Esophagus muscularis mucosa (tissue), 4 donors: ENCODE data around the gene ACTR8. TPM values are rescaled to one million over a fixed set of nuclear protein-coding genes. Genes with fewer than 3 reads are reported as not detected.

Experiments used
- DNase-seq: peaks from one replicate; pipeline ENCODE4 v3.0.0-alpha.2; 2017; ENCODE audit errors: extremely low spot score
- H3K27ac ChIP-seq, 4 donors: fragments of 200-600 bp; sonication (generic); replicated peaks in 1 of 4; 1 replicate in 3 of 4; 2 replicates in 1 of 4; pipeline ENCODE4 v1.5.1; 2016 to 2019; ENCODE audit warnings: mild to moderate bottlenecking in 1 of 4
- H3K27me3 ChIP-seq, 4 donors: fragments of 200-600 bp; sonication (generic); one replicate each; pipeline versions ENCODE4 v1.5.1 to v1.6.0; 2016 to 2019
- H3K36me3 ChIP-seq, 4 donors: fragments of 200-600 bp; sonication (generic); one replicate each; pipeline ENCODE4 v1.5.1; 2016 to 2019
- H3K4me1 ChIP-seq, 4 donors: fragments of 200-600 bp; sonication (generic); one replicate each; pipeline ENCODE4 v1.5.1; 2016 to 2019
- H3K4me3 ChIP-seq, 4 donors: fragments of 200-600 bp; sonication (generic); 1 replicate in 2 of 4; 2 replicates in 2 of 4; pipeline ENCODE4 v1.5.1; 2016 to 2019; ENCODE audit warnings: mild to moderate bottlenecking in 4 of 4, moderate library complexity in 1 of 4
- H3K9me3 ChIP-seq, 4 donors: fragments of 200-600 bp; sonication (generic); 1 replicate in 3 of 4; 2 replicates in 1 of 4; pipeline ENCODE4 v1.5.1; 2016 to 2019
- EP300 ChIP-seq: sonication (generic); formaldehyde crosslinking; IDR thresholded peaks from one replicate; pipeline ENCODE4 v1.6.1; 2017; ENCODE audit warnings: antibody characterized with exemption
- POLR2A ChIP-seq: fragments of 450-650 bp; IDR thresholded peaks from one replicate; pipeline ENCODE4 v1.6.1; 2017; ENCODE audit warnings: antibody characterized with exemption, moderate library complexity, mild to moderate bottlenecking, low read depth
- POLR2AphosphoS5 ChIP-seq, 2 donors: sonication (generic); formaldehyde crosslinking; IDR thresholded peaks; one replicate each; pipeline ENCODE4 v1.6.1; 2017; ENCODE audit warnings: antibody characterized with exemption in 2 of 2
- WGBS: methylation state at CpG from one replicate; pipeline ENCODE4 v1.1.5; 2018; 5-methylcytosine and 5-hydroxymethylcytosine counted together
- intact Hi-C: fragments of 100-400 bp; cut with DNase I; formaldehyde crosslinking; loops from one replicate; pipeline ENCODE4 v1.15.1; 2023
- total RNA-seq, 4 donors: library from RNA; depleted of rRNA; stranded (reverse); fragments of >200 nt; gene quantifications; one replicate each; pipeline versions ENCODE4 v1.1.0 to v1.2.1, GENCODE V29; 2016
- TF ChIP-seq, protein P1 (sequence below), 3 experiments: fragments of 200-600 bp in 2 of 3; fragments of 450-650 bp in 1 of 3; sonication (generic) in 2 of 3; IDR thresholded peaks; one replicate each; pipeline ENCODE4 v1.5.1; 2017 to 2019; ENCODE audit warnings: antibody characterized with exemption in 3 of 3, mild to moderate bottlenecking in 2 of 3, moderate library complexity in 1 of 3

The ACTR8 gene
- total RNA-seq, 4 donors from 2014 or later = 18.3 to 30.7 (median 21.9) TPM

DNA sequence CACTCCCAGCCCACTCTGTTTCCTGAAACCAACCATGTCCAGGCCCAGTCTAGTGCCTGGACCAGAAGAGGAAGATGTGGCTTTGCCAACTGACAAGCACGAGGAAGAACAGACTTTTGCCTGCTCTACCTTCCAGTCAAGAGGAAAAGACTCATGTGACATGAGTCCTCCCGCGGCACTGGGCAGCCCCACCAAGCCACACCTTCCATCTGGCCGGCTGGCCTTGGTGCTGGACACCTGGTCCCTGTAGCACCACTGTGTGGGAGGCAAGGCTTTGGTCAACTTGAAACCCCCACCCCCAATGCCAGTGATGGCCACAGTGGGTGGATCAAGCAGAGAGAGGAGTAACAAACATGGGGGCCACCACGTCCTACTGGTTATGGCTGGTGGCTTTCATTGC is 48.3 kb downstream of the ACTR8 start:
- Histone ChIP-seq H3K27me3 (peaks cover 0 to 4% (median 0%) of the 10 kb centered on the region in 4 donors), H3K36me3 (peaks cover 0 to 1% (median 0%) of the 10 kb centered on the region in 4 donors), H3K4me3 (no peak overlapping the region), H3K27ac (no peak overlapping the region), H3K4me1 (no peaks in the 10 kb centered on the region), H3K9me3 (no peaks in the 10 kb centered on the region)
- WGBS = 67% methylated on average over 5 of the region's 5 CpGs
- intact Hi-C loops = no loop called here
- no peak for DNase-seq
- TF ChIP-seq POLR2AphosphoS5 (IDR thresholded peaks at IDR 0.05) (no peak), EP300 (no peak), POLR2A (no peak)
- TF ChIP-seq, protein P1, sequence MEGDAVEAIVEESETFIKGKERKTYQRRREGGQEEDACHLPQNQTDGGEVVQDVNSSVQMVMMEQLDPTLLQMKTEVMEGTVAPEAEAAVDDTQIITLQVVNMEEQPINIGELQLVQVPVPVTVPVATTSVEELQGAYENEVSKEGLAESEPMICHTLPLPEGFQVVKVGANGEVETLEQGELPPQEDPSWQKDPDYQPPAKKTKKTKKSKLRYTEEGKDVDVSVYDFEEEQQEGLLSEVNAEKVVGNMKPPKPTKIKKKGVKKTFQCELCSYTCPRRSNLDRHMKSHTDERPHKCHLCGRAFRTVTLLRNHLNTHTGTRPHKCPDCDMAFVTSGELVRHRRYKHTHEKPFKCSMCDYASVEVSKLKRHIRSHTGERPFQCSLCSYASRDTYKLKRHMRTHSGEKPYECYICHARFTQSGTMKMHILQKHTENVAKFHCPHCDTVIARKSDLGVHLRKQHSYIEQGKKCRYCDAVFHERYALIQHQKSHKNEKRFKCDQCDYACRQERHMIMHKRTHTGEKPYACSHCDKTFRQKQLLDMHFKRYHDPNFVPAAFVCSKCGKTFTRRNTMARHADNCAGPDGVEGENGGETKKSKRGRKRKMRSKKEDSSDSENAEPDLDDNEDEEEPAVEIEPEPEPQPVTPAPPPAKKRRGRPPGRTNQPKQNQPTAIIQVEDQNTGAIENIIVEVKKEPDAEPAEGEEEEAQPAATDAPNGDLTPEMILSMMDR (IDR thresholded peaks at IDR 0.05) = no peak

DNA sequence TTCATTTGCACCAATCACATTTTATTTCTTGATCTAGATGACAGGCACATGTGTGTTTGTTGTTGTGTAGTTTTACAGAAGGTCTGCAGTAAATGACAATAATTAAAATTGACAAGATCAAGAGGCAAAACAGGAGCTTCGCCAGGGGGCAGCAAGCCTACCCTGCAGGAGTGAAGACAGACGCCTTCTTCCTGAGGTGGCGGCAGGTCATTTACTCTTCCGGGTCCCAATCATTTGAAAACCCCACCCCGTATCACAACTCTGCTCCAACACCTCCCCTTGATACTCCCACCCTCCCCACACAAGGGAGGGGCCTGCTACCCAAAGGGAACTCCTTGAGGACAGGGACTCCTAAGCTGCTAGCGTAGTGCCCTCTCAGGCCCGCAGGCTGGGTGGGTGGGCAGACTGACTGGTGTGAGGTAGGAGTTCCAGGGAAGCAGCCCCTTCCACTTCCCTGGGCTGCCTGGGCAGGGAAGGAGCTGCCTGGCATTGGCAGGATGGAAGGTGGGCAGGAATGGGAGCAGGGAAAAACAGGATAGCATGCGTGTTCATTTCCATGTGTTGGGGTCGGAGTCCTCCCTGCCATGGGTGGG is 48.8 kb downstream of the ACTR8 start:
- peaks cover 0 to under 1% (median 0%) of the 10 kb centered on the region in 4 donors for H3K27me3 ChIP-seq
- no peak overlapping the region for H3K27ac ChIP-seq
- WGBS = 89% methylated on average over 9 of the region's 9 CpGs
- DNase-seq = no peak
- H3K36me3 ChIP-seq = no peaks in the 10 kb centered on the region
- TF ChIP-seq POLR2AphosphoS5 (IDR thresholded peaks at IDR 0.05) (no peak), POLR2A (no peak), EP300 (no peak)
- TF ChIP-seq, protein P1 (IDR thresholded peaks at IDR 0.05) = no peak
- H3K4me3 ChIP-seq = no peak overlapping the region
- intact Hi-C loops = no loop called here
- no peaks in the 10 kb centered on the region for H3K9me3 ChIP-seq
- no peaks in the 10 kb centered on the region for H3K4me1 ChIP-seq

DNA sequence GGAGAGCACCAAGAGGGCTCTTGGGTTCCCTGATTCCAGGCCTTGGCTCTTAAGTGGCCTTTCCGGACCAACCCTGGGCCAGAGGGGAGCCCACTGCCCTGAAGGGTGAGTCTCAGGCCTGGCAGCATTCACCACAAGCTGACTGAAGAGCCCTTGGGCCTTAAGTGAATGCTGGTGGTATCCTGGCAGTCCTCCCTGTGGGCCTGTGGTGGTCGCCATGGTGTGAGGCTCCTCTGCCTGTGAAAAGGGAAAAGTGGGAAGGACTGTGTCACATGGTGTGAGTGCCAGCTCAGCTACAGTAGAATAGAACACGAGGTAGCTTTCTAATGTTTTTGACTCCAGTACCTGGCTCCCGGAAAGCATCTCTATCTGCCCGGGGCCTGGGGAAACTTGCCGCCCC is 51.0 kb downstream of the ACTR8 start:
- intact Hi-C loops = no loop called here
- 94% methylated on average over 5 of the region's 6 CpGs for WGBS
- Histone ChIP-seq H3K27ac (no peak overlapping the region), H3K27me3 (no peaks in the 10 kb centered on the region), H3K4me1 (no peaks in the 10 kb centered on the region), H3K4me3 (no peak overlapping the region), H3K36me3 (no peaks in the 10 kb centered on the region), H3K9me3 (no peaks in the 10 kb centered on the region)
- TF ChIP-seq POLR2AphosphoS5 (IDR thresholded peaks at IDR 0.05) = no peak
- TF ChIP-seq, protein P1 (IDR thresholded peaks at IDR 0.05) = no peak
- TF ChIP-seq POLR2A = no peak
- TF ChIP-seq EP300 = no peak
- no peak for DNase-seq

DNA sequence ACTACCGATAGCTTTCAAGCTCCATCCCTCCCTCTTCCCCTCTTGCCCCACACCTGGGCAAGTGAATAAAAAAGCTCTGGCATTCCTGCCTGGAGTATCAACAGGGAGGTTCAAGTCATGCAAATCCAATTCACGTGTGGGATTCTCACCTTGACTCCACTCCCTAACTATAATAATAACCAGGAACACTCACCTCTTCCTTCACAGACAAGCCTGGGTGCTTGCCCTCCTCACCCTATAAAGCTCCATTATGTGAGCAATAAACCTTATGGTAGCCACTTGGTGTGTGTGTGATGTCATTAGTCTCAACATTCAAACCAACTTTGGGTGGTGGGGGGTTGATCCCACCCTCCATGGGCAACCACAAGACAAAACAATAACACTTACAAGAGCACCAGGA is 52.3 kb downstream of the ACTR8 start:
- intact Hi-C loops = no loop called here
- Histone ChIP-seq H3K27me3 (no peaks in the 10 kb centered on the region), H3K9me3 (no peaks in the 10 kb centered on the region), H3K4me1 (no peaks in the 10 kb centered on the region), H3K4me3 (no peak overlapping the region), H3K36me3 (no peaks in the 10 kb centered on the region), H3K27ac (no peak overlapping the region)
- no peak for DNase-seq
- TF ChIP-seq, protein P1 (IDR thresholded peaks at IDR 0.05) = no peak
- no peak for TF ChIP-seq EP300
- TF ChIP-seq POLR2AphosphoS5 (IDR thresholded peaks at IDR 0.05) = no peak
- TF ChIP-seq POLR2A = no peak
- WGBS = 84% methylated on average over 2 of the region's 2 CpGs

DNA sequence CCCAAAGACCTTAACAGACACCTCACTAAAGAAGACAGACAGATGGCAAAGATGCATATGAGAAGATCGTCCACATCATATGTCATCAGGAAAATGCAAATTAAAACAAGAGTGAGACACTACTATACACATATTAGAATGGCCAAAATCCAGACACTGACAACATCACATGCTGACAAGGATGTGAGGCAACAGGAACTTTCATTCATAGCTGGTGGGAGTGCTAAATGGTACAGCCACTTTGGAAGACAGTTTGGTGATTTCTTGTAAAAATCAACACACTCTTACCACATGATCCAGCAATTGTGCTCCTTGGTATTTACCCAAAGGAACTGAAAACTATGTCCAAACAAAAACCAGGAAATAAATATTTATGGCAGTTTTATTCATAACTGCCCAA is 53.4 kb downstream of the ACTR8 start:
- Histone ChIP-seq H3K27me3 (no peaks in the 10 kb centered on the region), H3K4me1 (no peaks in the 10 kb centered on the region), H3K4me3 (no peak overlapping the region), H3K9me3 (no peaks in the 10 kb centered on the region), H3K27ac (no peak overlapping the region), H3K36me3 (peaks cover 0 to under 1% (median 0%) of the 10 kb centered on the region in 4 donors)
- intact Hi-C loops = no loop called here
- no peak for DNase-seq
- no peak for TF ChIP-seq POLR2A
- 91% methylated on average over 1 of the region's 1 CpG for WGBS
